Right atrium auricular region (tissue), 2 donors: ENCODE data around the gene CNIH1. TPM values are rescaled to one million over a fixed set of nuclear protein-coding genes. Genes with fewer than 3 reads are reported as not detected.

ENCODE experiments used
- DNase-seq: peaks from one replicate; pipeline ENCODE4 v3.0.0-alpha.2; 2019; ENCODE audit warnings: low spot score
- H3K27ac ChIP-seq, 2 donors: fragments of 200-600 bp; sonication (generic); 1 replicate in 1 of 2; 2 replicates in 1 of 2; pipeline ENCODE4 v1.5.1; 2016 to 2019
- H3K27me3 ChIP-seq, 2 donors: fragments of 200-600 bp; sonication (generic); one replicate each; pipeline versions ENCODE4 v1.5.1 to v1.6.0; 2017 to 2019
- H3K36me3 ChIP-seq: fragments of 200-600 bp; sonication (generic); one replicate; pipeline ENCODE4 v1.5.1; 2016
- H3K4me1 ChIP-seq, 2 donors: fragments of 200-600 bp; sonication (generic); one replicate each; pipeline versions ENCODE4 v1.5.1 to v1.6.0; 2017 to 2019
- H3K4me3 ChIP-seq, 2 donors: fragments of 200-600 bp; sonication (generic); 1 replicate in 1 of 2; 2 replicates in 1 of 2; pipeline ENCODE4 v1.5.1; 2017 to 2019; ENCODE audit warnings: mild to moderate bottlenecking in 1 of 2, moderate library complexity in 1 of 2
- H3K9me3 ChIP-seq, 2 donors: fragments of 200-600 bp; sonication (generic); one replicate each; pipeline ENCODE4 v1.5.1; 2019
- total RNA-seq, 2 donors: library from RNA; depleted of rRNA; stranded (reverse); fragments of >200 nt; gene quantifications; one replicate each; pipeline ENCODE4 v1.1.0, GENCODE V29; 2016
- TF ChIP-seq, protein P1 (sequence below), 2 donors: fragments of 200-600 bp; sonication (generic); IDR thresholded peaks; one replicate each; pipeline ENCODE4 v1.5.1; 2019; ENCODE audit warnings: antibody characterized with exemption in 2 of 2

CNIH1 gene
- total RNA-seq, 2 donors from 2014 or later, result 132 to 134 TPM

DNA sequence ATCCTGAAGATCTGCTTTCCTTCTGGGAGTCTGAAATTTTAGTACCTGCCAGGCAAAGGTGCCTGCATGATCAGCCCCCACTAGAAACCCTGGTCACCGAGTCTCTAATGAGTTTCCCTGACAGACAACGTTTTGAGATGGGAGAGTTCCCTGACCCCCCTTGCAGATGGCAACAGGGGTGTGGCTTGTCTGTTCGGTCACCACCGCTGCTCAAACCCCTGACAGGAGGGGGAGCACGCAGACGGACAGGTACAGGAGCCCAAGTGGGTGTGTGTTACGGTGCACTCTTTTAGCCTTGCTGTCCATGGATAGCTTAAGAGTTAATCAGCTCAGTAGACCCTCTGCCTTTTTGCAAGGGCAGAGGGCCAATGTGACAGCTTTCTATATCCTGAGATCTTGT is 63.7 kb downstream of the CNIH1 start:
- DNase-seq, result no peak
- TF ChIP-seq, protein P1, sequence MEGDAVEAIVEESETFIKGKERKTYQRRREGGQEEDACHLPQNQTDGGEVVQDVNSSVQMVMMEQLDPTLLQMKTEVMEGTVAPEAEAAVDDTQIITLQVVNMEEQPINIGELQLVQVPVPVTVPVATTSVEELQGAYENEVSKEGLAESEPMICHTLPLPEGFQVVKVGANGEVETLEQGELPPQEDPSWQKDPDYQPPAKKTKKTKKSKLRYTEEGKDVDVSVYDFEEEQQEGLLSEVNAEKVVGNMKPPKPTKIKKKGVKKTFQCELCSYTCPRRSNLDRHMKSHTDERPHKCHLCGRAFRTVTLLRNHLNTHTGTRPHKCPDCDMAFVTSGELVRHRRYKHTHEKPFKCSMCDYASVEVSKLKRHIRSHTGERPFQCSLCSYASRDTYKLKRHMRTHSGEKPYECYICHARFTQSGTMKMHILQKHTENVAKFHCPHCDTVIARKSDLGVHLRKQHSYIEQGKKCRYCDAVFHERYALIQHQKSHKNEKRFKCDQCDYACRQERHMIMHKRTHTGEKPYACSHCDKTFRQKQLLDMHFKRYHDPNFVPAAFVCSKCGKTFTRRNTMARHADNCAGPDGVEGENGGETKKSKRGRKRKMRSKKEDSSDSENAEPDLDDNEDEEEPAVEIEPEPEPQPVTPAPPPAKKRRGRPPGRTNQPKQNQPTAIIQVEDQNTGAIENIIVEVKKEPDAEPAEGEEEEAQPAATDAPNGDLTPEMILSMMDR (IDR thresholded peaks at IDR 0.05), result no peak
- Histone ChIP-seq H3K36me3 (no peaks in the 10 kb centered on the region), H3K27me3 (no peaks in the 10 kb centered on the region), H3K27ac (no peak overlapping the region), H3K9me3 (no peaks in the 10 kb centered on the region), H3K4me3 (no peak overlapping the region), H3K4me1 (no peaks in the 10 kb centered on the region)

DNA sequence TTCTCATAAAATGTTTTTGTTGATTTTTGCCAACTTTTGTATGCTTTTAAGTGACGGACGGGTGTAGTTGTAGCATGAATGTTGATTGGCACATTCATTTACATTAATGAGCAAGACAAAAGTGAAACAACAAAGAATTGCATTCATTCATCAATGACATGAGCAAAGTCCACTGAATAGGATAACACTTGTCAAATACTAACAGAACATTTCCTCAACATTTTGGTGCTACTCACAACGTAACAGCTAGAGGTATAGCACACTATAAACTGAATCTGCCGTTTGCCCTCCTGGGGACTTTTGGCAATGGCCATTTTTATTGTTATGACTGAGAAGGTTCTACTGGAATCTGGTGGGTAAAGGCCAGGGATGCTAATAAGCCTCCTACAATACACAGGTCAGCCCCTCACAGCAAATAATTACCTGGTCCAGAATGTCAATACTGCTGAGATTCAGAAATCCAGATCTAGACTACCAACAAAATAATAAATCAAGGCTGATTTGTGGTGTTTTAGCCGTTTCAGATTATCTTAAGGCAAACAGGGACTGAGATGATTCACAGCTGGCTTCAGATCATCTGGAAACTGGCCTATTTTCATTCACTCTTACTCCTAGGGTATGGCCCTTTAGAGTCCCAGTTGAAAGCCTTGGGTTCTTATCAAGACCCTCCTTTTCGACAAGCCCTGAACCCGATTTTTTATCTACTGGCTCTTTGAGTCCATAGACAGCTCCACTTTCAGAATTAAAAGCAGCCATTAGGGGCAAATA is 66.9 kb downstream of the CNIH1 start:
- no peaks in the 10 kb centered on the region for H3K4me1 ChIP-seq
- no peaks in the 10 kb centered on the region for H3K36me3 ChIP-seq
- no peaks in the 10 kb centered on the region for H3K9me3 ChIP-seq
- H3K4me3 ChIP-seq, result no peak overlapping the region
- no peak overlapping the region for H3K27ac ChIP-seq
- DNase-seq, result no peak
- TF ChIP-seq, protein P1 (IDR thresholded peaks at IDR 0.05), result no peak
- no peaks in the 10 kb centered on the region for H3K27me3 ChIP-seq

Other genes starting within 250 kb of the CNIH1 start
- 10 to 100 TPM in 1 of 2 donors, 1 to 10 TPM in 1; 3.6 to 11.1 TPM for gene CDKN3, start 44.4 kb downstream of the CNIH1 start, total RNA-seq
- 10 to 100 TPM; 28.0 to 29.4 TPM for gene GMFB, start 47.6 kb upstream of the CNIH1 start, total RNA-seq
- gene CGRRF1, start 68.5 kb upstream of the CNIH1 start, total RNA-seq, result 10 to 100 TPM; 12.4 to 17.4 TPM
- gene SAMD4A, start 125.8 kb upstream of the CNIH1 start, total RNA-seq, result 100 to 1,000 TPM in 1 of 2 donors, 10 to 100 TPM in 1; 74.5 to 102 TPM